Measurements from ENCODE around the gene MAN1C1. TPM values are rescaled to one million over a fixed set of nuclear protein-coding genes. Genes with fewer than 3 reads are reported as not detected.
A peak's percentile ranks its signal among the peaks of the same experiment; 100 is the strongest.

MAN1C1 gene
- total RNA-seq, 1 donor from 2014 or later, result 29.1 TPM

DNA sequence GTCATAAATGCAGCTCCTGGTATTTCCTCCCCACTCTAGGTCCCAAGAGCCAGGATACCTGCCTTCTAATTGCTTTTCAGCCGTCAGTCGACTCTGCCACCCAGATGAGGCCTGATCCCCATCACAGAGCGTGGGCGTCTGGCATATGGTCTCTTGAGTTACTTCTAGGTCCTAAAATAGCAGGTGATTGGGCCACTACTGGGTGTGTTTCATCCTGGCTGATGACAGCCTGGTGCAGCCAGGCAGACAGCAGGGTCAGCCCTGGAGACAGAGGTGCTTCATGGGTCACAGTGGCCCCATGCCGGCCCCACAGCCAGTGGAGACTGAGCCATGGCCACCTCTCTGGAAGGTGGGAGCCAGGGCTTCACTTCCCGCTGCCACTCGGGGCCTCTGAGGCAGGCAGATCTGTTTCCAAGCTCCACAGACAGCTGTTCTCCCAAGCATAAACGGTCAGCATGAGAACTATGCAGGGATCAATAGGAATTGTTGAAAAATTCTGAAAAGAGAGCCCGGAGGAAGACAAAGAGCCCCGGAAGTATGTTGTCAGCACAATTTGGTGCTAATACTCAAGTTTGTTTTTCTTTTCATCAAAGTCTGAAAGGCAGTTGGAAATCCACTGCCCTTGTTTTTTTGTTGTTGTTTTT, 83.0 kb downstream of the MAN1C1 start:
- Mint-ChIP-seq H3K9me3 (ENCODE audit: unreplicated experiment) (no peaks in the 10 kb centered on the region), H3K4me3 (ENCODE audit: unreplicated experiment) (no peak overlapping the region), H3K27me3 (ENCODE audit: unreplicated experiment) (peaks cover 4% of the 10 kb centered on the region), H3K4me1 (ENCODE audit: unreplicated experiment) (peaks cover 65% of the 10 kb centered on the region), H3K27ac (ENCODE audit: unreplicated experiment) (no peak overlapping the region), H3K36me3 (ENCODE audit: low read depth, unreplicated experiment) (peaks cover 3% of the 10 kb centered on the region)
- DNase-seq (ENCODE audit: low spot score), result no peak
- TF ChIP-seq, protein P1, sequence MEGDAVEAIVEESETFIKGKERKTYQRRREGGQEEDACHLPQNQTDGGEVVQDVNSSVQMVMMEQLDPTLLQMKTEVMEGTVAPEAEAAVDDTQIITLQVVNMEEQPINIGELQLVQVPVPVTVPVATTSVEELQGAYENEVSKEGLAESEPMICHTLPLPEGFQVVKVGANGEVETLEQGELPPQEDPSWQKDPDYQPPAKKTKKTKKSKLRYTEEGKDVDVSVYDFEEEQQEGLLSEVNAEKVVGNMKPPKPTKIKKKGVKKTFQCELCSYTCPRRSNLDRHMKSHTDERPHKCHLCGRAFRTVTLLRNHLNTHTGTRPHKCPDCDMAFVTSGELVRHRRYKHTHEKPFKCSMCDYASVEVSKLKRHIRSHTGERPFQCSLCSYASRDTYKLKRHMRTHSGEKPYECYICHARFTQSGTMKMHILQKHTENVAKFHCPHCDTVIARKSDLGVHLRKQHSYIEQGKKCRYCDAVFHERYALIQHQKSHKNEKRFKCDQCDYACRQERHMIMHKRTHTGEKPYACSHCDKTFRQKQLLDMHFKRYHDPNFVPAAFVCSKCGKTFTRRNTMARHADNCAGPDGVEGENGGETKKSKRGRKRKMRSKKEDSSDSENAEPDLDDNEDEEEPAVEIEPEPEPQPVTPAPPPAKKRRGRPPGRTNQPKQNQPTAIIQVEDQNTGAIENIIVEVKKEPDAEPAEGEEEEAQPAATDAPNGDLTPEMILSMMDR (IDR thresholded peaks at IDR 0.05; ENCODE audit: unreplicated experiment), result no peak

DNA sequence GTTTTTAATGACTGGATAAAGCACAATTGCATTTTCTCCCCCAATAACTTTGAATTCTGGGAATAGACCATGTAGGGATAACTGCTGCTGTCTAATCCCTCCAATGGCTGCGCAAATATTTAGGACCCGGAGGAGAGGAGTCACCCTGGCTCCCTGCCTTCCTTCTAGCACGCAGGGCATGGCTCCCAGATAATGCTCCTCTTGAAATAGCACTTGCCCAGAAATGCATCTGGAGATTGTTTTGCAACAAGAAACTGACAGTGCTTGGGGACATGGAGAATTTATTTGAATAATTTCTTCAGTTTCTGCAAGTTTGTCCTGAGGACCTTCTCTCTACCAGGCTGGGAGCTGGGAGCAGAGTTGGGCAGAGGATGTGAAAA, 83.5 kb downstream of the MAN1C1 start:
- Mint-ChIP-seq H3K4me3 (ENCODE audit: unreplicated experiment) (no peak overlapping the region), H3K9me3 (ENCODE audit: unreplicated experiment) (no peaks in the 10 kb centered on the region), H3K27ac (ENCODE audit: unreplicated experiment) (no peak overlapping the region), H3K36me3 (ENCODE audit: low read depth, unreplicated experiment) (peaks cover 3% of the 10 kb centered on the region), H3K27me3 (ENCODE audit: unreplicated experiment) (peaks cover 4% of the 10 kb centered on the region), H3K4me1 (ENCODE audit: unreplicated experiment) (peaks cover 67% of the 10 kb centered on the region)
- no peak for DNase-seq (ENCODE audit: low spot score)
- TF ChIP-seq, protein P1 (IDR thresholded peaks at IDR 0.05; ENCODE audit: unreplicated experiment), result no peak

DNA sequence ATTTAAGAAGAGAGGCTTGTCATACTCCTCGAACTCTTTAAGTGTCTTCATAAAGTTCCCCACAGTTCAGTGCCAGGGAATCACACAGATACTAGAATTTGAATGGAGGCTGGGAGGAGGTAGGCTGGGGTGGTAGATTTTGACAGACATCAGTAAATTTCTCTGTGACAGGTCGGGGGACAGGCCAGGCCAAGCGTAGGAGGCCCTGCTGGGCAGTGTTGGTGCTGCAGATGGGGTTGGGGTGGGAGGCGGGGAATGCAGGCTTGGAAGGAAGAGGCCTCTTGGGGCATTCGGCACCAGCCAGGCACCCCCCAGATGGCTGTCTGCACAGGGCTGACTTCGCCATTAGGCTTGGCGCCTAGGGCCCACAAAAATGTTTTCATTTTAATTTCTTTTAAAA, 84.0 kb downstream of the MAN1C1 start:
- Mint-ChIP-seq H3K4me1 (ENCODE audit: unreplicated experiment) (peaks cover 68% of the 10 kb centered on the region), H3K27ac (ENCODE audit: unreplicated experiment) (no peak overlapping the region), H3K9me3 (ENCODE audit: unreplicated experiment) (no peaks in the 10 kb centered on the region), H3K27me3 (ENCODE audit: unreplicated experiment) (peaks cover 4% of the 10 kb centered on the region), H3K36me3 (ENCODE audit: low read depth, unreplicated experiment) (peaks cover 3% of the 10 kb centered on the region), H3K4me3 (ENCODE audit: unreplicated experiment) (no peak overlapping the region)
- TF ChIP-seq, protein P1 (IDR thresholded peaks at IDR 0.05; ENCODE audit: unreplicated experiment), result peak; percentile 35
- DNase-seq (ENCODE audit: low spot score), result peak; percentile 47

DNA sequence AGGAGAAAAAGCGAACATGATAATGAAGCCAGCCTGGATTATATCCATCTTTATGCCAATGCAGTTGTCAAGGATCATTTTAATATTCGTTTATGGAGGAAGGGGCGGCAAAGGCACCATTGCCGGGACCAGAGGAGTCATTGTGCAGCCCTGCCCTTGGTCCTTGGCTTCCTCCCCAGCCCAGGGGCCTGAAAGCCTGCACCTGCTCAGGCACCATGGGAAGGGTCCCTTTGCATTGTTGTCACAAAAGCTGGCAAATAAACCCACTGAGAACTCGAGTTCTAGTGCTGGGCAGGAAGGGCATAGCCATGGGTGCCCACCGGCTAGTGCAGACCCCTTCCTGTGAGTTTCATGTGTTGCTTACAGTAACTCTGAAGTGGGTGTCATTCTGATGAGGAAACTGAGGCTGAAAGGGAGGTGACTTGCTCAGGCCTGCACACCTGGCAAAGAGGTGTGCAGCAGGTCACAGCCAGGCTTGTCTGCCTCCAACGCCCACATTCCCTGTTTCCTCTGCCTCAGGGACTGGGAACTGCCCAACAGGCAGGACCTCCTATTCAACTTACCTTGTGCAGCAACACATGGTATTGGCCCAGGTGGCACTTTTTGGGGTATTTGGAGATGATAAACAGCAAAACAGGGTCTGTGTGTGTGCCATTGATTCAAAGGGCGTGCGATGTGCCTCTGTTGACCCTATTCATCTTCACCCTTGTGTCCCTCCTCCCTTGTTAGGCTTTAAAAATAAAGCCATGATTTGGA, 84.6 kb downstream of the MAN1C1 start:
- no peak for DNase-seq (ENCODE audit: low spot score)
- TF ChIP-seq, protein P1 (IDR thresholded peaks at IDR 0.05; ENCODE audit: unreplicated experiment), result no peak
- Mint-ChIP-seq H3K4me3 (ENCODE audit: unreplicated experiment) (no peak overlapping the region), H3K27ac (ENCODE audit: unreplicated experiment) (no peak overlapping the region), H3K9me3 (ENCODE audit: unreplicated experiment) (no peaks in the 10 kb centered on the region), H3K4me1 (ENCODE audit: unreplicated experiment) (peaks cover 71% of the 10 kb centered on the region), H3K36me3 (ENCODE audit: low read depth, unreplicated experiment) (peaks cover 3% of the 10 kb centered on the region), H3K27me3 (ENCODE audit: unreplicated experiment) (peaks cover 4% of the 10 kb centered on the region)

All from endothelial cell (in vitro differentiated cells).